ENCODE measurements around the gene GPR137B. TPM values are rescaled to one million over a fixed set of nuclear protein-coding genes. Genes with fewer than 3 reads are reported as not detected.
A peak's percentile ranks its signal among the peaks of the same experiment; 100 is the strongest.

The GPR137B gene
- total and polyA plus RNA-seq, 2 donors, result 4.2 to 15.7 TPM

GRCh38 chr1:236101233-236102200 lies 40.8 kb upstream of the GPR137B start:
- Histone ChIP-seq H3K27ac (ENCODE audit: low read depth in 1 of 2, low read length in 1 of 2) (no peak overlapping the region), H3K4me3 (ENCODE audit: low read length in 2 of 2) (no peak overlapping the region), H3K27me3 (ENCODE audit: control insufficient read depth in 2 of 2, insufficient read depth in 1 of 2, low read length in 1 of 2) (no peaks in the 10 kb centered on the region), H3K4me1 (ENCODE audit: control insufficient read depth in 2 of 2, insufficient read depth in 2 of 2, low read length in 2 of 2) (peaks cover 0 to 8% of the 10 kb centered on the region in 2 donors), H3K36me3 (ENCODE audit: control insufficient read depth in 2 of 2, insufficient read depth in 2 of 2, low read length in 1 of 2) (no peaks in the 10 kb centered on the region), H3K9me3 (ENCODE audit: control insufficient read depth in 2 of 2, insufficient read depth in 1 of 2, low read length in 1 of 2) (peaks cover 0 to 7% of the 10 kb centered on the region in 2 donors)
- WGBS, result 93% methylated on average over 10 of the region's 10 CpGs
- no peak for DNase-seq (ENCODE audit: low read depth in 6 of 9, low spot score in 9 of 9)

- WGBS, result 93% methylated on average over 11 of the region's 11 CpGs
- DNase-seq (ENCODE audit: low read depth in 6 of 9, low spot score in 9 of 9), result no peak
- Histone ChIP-seq H3K4me3 (ENCODE audit: low read length in 2 of 2) (no peak overlapping the region), H3K27me3 (ENCODE audit: control insufficient read depth in 2 of 2, insufficient read depth in 1 of 2, low read length in 1 of 2) (no peaks in the 10 kb centered on the region), H3K27ac (ENCODE audit: low read depth in 1 of 2, low read length in 1 of 2) (no peak overlapping the region), H3K4me1 (ENCODE audit: control insufficient read depth in 2 of 2, insufficient read depth in 2 of 2, low read length in 2 of 2) (peaks cover 0 to 8% of the 10 kb centered on the region in 2 donors), H3K9me3 (ENCODE audit: control insufficient read depth in 2 of 2, insufficient read depth in 1 of 2, low read length in 1 of 2) (no peaks in the 10 kb centered on the region), H3K36me3 (ENCODE audit: control insufficient read depth in 2 of 2, insufficient read depth in 2 of 2, low read length in 1 of 2) (no peaks in the 10 kb centered on the region)
Observed at GRCh38 chr1:236102611-236103010, 39.7 kb upstream of the GPR137B start.

- Histone ChIP-seq H3K4me3 (ENCODE audit: low read length in 2 of 2) (no peak overlapping the region), H3K9me3 (ENCODE audit: control insufficient read depth in 2 of 2, insufficient read depth in 1 of 2, low read length in 1 of 2) (no peaks in the 10 kb centered on the region), H3K4me1 (ENCODE audit: control insufficient read depth in 2 of 2, insufficient read depth in 2 of 2, low read length in 2 of 2) (peaks cover 0 to 8% of the 10 kb centered on the region in 2 donors), H3K36me3 (ENCODE audit: control insufficient read depth in 2 of 2, insufficient read depth in 2 of 2, low read length in 1 of 2) (no peaks in the 10 kb centered on the region), H3K27ac (ENCODE audit: low read depth in 1 of 2, low read length in 1 of 2) (no peak overlapping the region), H3K27me3 (ENCODE audit: control insufficient read depth in 2 of 2, insufficient read depth in 1 of 2, low read length in 1 of 2) (no peaks in the 10 kb centered on the region)
- DNase-seq (ENCODE audit: low read depth in 6 of 9, low spot score in 9 of 9), result no peak
- WGBS, result 44% methylated on average over 7 of the region's 7 CpGs
Observed at GRCh38 chr1:236103059-236103458, 39.3 kb upstream of the GPR137B start.

DNA sequence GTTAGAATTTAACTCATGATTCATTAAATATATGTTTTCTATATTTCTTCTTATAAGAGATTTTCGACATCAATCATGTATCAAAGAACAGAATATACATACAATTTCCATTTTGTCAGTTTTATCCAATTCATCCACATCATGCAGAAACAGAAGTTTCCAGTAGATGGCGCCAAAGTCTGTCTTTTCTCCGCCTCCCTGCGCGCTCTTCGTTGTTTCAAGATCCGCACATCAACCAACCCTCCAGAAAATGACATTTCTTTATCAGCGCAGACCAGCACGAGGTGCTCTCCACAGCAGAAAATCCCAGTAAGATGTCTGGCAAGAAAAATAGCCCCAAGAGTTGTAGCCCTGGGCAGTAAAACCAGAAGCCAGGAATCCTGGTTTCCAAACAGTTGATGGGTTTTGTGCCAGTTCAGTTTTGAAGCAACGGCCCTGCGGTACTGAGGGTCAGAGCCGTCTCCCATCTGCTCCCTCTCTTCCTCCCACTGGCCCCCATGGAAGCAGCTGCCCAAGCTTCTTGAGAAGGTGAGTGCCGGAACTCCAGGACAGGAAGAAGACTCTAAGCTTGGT lies 38.6 kb upstream of the GPR137B start:
- Histone ChIP-seq H3K4me1 (ENCODE audit: control insufficient read depth in 2 of 2, insufficient read depth in 2 of 2, low read length in 2 of 2) (peaks cover 0 to 8% of the 10 kb centered on the region in 2 donors), H3K27ac (ENCODE audit: low read depth in 1 of 2, low read length in 1 of 2) (no peak overlapping the region), H3K36me3 (ENCODE audit: control insufficient read depth in 2 of 2, insufficient read depth in 2 of 2, low read length in 1 of 2) (no peaks in the 10 kb centered on the region), H3K27me3 (ENCODE audit: control insufficient read depth in 2 of 2, insufficient read depth in 1 of 2, low read length in 1 of 2) (no peaks in the 10 kb centered on the region), H3K9me3 (ENCODE audit: control insufficient read depth in 2 of 2, insufficient read depth in 1 of 2, low read length in 1 of 2) (no peaks in the 10 kb centered on the region), H3K4me3 (ENCODE audit: low read length in 2 of 2) (no peak overlapping the region)
- 36% methylated on average over 13 of the region's 13 CpGs for WGBS
- DNase-seq (ENCODE audit: low read depth in 6 of 9, low spot score in 9 of 9), result peak; percentile 42 to 81 (median 59)

DNA sequence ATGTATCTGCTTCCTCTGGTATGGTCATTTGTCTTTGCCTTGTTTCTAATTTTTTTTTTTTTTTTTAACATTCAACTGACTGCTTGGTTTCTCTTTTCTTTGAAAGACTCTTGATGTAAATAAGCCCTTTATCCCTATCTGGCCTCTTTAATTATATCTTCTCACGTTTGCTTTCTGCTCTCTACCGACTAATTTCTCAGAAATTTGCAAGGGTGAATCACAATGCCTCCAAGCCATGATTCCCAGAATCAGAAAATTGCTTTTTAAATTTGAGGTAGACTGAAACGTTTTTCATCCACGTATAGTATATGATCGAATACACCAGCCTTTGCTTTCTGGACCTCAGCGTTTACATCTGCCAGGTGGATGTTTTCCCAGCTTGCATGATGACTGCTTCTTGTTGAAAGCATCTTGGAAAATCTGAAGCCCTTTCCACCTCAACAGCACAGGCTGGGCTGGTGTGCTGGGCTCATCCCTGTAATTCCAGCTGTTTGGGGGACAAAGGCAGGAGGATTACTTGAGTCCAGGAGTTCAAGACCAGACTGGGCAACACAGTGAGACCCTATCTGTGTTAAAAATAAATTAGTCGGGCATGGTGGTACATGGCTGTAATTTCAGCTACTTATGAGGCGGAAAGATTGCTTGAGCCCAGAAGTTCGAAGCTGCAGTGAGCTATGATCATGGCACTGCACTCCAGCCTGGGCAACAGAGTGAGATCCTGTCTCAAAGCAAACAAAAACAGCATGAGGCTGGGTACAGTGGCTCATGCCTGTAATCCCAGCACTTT lies 35.0 kb upstream of the GPR137B start:
- no peaks in the 10 kb centered on the region for H3K36me3 ChIP-seq (ENCODE audit: control insufficient read depth in 2 of 2, insufficient read depth in 2 of 2, low read length in 1 of 2)
- H3K9me3 ChIP-seq (ENCODE audit: control insufficient read depth in 2 of 2, insufficient read depth in 1 of 2, low read length in 1 of 2), result no peaks in the 10 kb centered on the region
- no peak overlapping the region for H3K4me3 ChIP-seq (ENCODE audit: low read length in 2 of 2)
- H3K4me1 ChIP-seq (ENCODE audit: control insufficient read depth in 2 of 2, insufficient read depth in 2 of 2, low read length in 2 of 2), result peaks cover 0 to 8% of the 10 kb centered on the region in 2 donors
- no peak for DNase-seq (ENCODE audit: low read depth in 6 of 9, low spot score in 9 of 9)
- WGBS, result 91% methylated on average over 9 of the region's 9 CpGs
- no peak overlapping the region for H3K27ac ChIP-seq (ENCODE audit: low read depth in 1 of 2, low read length in 1 of 2)
- no peaks in the 10 kb centered on the region for H3K27me3 ChIP-seq (ENCODE audit: control insufficient read depth in 2 of 2, insufficient read depth in 1 of 2, low read length in 1 of 2)

DNA sequence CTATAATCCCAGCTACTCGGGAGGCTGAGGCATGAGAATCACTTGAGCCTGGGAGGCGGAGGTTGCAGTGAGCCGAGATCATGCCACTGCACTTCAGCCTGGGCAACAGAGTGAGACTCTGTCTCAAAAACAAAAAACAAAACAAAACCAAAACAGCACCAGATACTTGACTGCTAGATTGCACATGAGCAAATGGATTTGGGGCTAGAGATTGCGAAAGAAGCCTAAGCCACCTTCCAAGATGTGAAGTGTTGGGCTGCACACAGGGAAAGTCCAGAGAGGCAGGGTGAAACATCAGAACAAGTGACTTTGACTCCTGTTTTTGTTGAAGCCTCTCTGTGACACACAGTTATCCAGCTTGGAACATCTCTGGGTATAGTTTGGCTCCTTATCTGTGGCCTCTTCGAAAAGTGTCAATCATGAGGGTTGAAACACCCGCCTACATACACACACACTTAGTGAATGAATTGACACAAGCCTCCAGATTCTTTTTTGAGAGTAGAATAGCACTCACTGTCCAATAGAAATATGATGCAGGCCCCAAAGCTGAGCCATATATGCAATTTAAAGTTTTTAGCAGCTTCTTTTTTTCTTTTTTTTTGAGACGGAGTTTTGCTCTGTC lies 34.2 kb upstream of the GPR137B start:
- H3K4me1 ChIP-seq (ENCODE audit: control insufficient read depth in 2 of 2, insufficient read depth in 2 of 2, low read length in 2 of 2), result peaks cover 0 to 3% of the 10 kb centered on the region in 2 donors
- no peaks in the 10 kb centered on the region for H3K9me3 ChIP-seq (ENCODE audit: control insufficient read depth in 2 of 2, insufficient read depth in 1 of 2, low read length in 1 of 2)
- no peak for DNase-seq (ENCODE audit: low read depth in 6 of 9, low spot score in 9 of 9)
- 96% methylated on average over 7 of the region's 7 CpGs for WGBS
- no peak overlapping the region for H3K27ac ChIP-seq (ENCODE audit: low read depth in 1 of 2, low read length in 1 of 2)
- H3K4me3 ChIP-seq (ENCODE audit: low read length in 2 of 2), result no peak overlapping the region
- no peaks in the 10 kb centered on the region for H3K27me3 ChIP-seq (ENCODE audit: control insufficient read depth in 2 of 2, insufficient read depth in 1 of 2, low read length in 1 of 2)
- H3K36me3 ChIP-seq (ENCODE audit: control insufficient read depth in 2 of 2, insufficient read depth in 2 of 2, low read length in 1 of 2), result no peaks in the 10 kb centered on the region

DNA sequence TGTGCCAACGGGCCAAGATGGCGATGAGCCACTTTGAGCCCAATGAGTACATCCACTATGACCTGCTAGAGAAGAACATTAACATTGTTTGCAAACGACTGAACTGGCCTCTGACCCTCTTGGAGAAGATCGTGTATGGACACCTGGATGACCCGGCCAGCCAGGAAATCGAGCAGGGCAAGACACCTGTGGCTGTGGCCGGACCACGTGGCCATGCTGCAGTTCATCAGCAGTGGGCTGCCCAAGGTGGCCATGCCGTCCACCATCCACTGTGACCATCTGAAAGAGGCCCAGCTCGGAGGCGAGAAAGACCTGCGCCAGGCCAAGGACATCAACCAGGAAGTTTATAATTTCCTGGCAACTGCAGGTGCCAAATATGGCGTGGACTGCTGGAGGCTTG lies 32.2 kb upstream of the GPR137B start:
- WGBS, result 90% methylated on average over 13 of the region's 13 CpGs
- no peak for DNase-seq (ENCODE audit: low read depth in 6 of 9, low spot score in 9 of 9)

GRCh38 chr1:236111527-236112331 lies 30.6 kb upstream of the GPR137B start:
- Histone ChIP-seq H3K36me3 (ENCODE audit: control insufficient read depth in 2 of 2, insufficient read depth in 2 of 2, low read length in 1 of 2) (no peaks in the 10 kb centered on the region), H3K4me3 (ENCODE audit: low read length in 2 of 2) (no peak overlapping the region), H3K4me1 (ENCODE audit: control insufficient read depth in 2 of 2, insufficient read depth in 2 of 2, low read length in 2 of 2) (no peaks in the 10 kb centered on the region), H3K27me3 (ENCODE audit: control insufficient read depth in 2 of 2, insufficient read depth in 1 of 2, low read length in 1 of 2) (no peaks in the 10 kb centered on the region), H3K27ac (ENCODE audit: low read depth in 1 of 2, low read length in 1 of 2) (no peak overlapping the region), H3K9me3 (ENCODE audit: control insufficient read depth in 2 of 2, insufficient read depth in 1 of 2, low read length in 1 of 2) (no peaks in the 10 kb centered on the region)
- WGBS, result 95% methylated on average over 17 of the region's 17 CpGs
- no peak for DNase-seq (ENCODE audit: low read depth in 6 of 9, low spot score in 9 of 9)

More for the DNA sequence above, 32.2 kb upstream of the GPR137B start:
- no peaks in the 10 kb centered on the region for H3K4me1 ChIP-seq (ENCODE audit: control insufficient read depth in 2 of 2, insufficient read depth in 2 of 2, low read length in 2 of 2)
- no peaks in the 10 kb centered on the region for H3K36me3 ChIP-seq (ENCODE audit: control insufficient read depth in 2 of 2, insufficient read depth in 2 of 2, low read length in 1 of 2)
- no peaks in the 10 kb centered on the region for H3K9me3 ChIP-seq (ENCODE audit: control insufficient read depth in 2 of 2, insufficient read depth in 1 of 2, low read length in 1 of 2)
- no peak overlapping the region for H3K27ac ChIP-seq (ENCODE audit: low read depth in 1 of 2, low read length in 1 of 2)
- no peak overlapping the region for H3K4me3 ChIP-seq (ENCODE audit: low read length in 2 of 2)
- H3K27me3 ChIP-seq (ENCODE audit: control insufficient read depth in 2 of 2, insufficient read depth in 1 of 2, low read length in 1 of 2), result no peaks in the 10 kb centered on the region
